ENCODE measurements around the gene MEX3D. TPM values are rescaled to one million over a fixed set of nuclear protein-coding genes. Genes with fewer than 3 reads are reported as not detected.
"Not testable (repeated sequence)": the region's sequence is repeated elsewhere in the genome, so short reads cannot be mapped to it uniquely, and the experiment has no call there.

MEX3D gene
- polyA plus RNA-seq, 4 donors, result 4.1 to 14.8 (median 8.7) TPM

DNA sequence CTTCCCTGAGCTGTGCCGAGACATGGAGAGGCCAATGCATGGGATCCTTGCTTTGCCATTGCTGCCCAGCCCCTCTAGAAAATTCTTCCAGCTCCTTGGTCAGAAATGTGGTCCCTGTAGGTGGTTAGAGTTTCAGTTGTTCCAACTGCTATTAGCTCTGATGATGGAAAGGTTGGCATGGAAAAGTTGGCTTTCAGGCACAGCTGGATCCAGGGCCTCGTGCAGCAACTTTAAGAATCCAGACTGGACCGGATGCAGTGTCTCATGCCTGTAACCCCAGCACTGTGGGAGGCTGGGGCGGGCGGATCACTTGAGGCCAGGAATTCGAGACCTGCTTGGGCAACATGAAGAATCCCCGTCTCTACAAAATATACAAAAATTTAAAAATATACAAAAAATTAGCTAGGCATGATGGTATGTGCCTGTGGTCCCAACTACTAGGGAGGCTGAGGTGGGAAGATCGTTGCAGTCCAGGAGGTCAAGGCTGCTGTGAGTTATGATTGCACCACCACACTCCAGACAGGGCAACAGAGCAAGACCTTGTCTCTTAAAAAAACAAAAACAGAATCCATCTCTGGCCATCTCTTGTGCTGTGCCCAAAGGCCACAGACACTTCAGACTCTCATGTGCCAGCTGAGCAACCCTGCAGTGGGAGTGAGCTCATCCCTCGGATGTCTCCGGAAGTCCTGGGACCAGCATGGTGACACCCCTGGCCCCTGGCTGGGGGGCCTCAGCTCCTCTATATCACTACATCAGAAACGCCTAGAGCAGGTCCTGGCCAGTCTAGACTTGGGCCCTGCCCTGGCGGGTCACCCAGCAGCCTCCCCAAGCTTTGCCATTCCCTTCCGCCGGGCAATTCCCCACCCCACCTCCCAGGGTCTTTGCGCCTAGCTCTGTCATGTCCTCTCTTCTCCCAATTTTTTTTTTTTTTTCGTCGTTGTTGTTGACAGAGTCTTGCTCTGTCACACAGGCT is 16.8 kb downstream of the MEX3D start:
- DNase-seq (no peak), FAIRE-seq (no peak)
- Histone ChIP-seq H3K4me1 (ENCODE audit: control insufficient read depth in 3 of 3, insufficient read depth in 2 of 3, low read depth in 1 of 3, low read length in 2 of 3) (no peaks in the 10 kb centered on the region), H3K27me3 (ENCODE audit: control insufficient read depth in 3 of 3, insufficient read depth in 3 of 3, low read length in 3 of 3) (peaks cover 0 to 3% (median 0%) of the 10 kb centered on the region in 3 donors), H3K27ac (ENCODE audit: low read depth in 1 of 3, low read length in 2 of 3) (no peak overlapping the region), H3K36me3 (ENCODE audit: control insufficient read depth in 3 of 3, insufficient read depth in 2 of 3, low read depth in 1 of 3, low read length in 3 of 3) (peaks cover 0 to 10% (median 1%) of the 10 kb centered on the region in 3 donors), H3K4me3 (ENCODE audit: low read depth in 1 of 3, low read length in 3 of 3) (no peak overlapping the region), H3K9me3 (ENCODE audit: control insufficient read depth in 2 of 2, insufficient read depth in 1 of 2, low read depth in 1 of 2, low read length in 1 of 2) (no peaks in the 10 kb centered on the region)
- 81% methylated on average over 17 of the region's 17 CpGs for WGBS, 3 donors

- WGBS, 3 donors, result 78 to 86% (median 81%) methylated on average over 4 of the region's 4 CpGs
- FAIRE-seq (no peak), DNase-seq (no peak)
- Histone ChIP-seq H3K27ac (ENCODE audit: low read depth in 1 of 3, low read length in 2 of 3) (no peak overlapping the region), H3K4me1 (ENCODE audit: control insufficient read depth in 3 of 3, insufficient read depth in 2 of 3, low read depth in 1 of 3, low read length in 2 of 3) (no peaks in the 10 kb centered on the region), H3K36me3 (ENCODE audit: control insufficient read depth in 3 of 3, insufficient read depth in 2 of 3, low read depth in 1 of 3, low read length in 3 of 3) (peaks cover 0 to 5% (median 0%) of the 10 kb centered on the region in 3 donors), H3K27me3 (ENCODE audit: control insufficient read depth in 3 of 3, insufficient read depth in 3 of 3, low read length in 3 of 3) (peaks cover 0 to 17% (median 4%) of the 10 kb centered on the region in 3 donors), H3K9me3 (ENCODE audit: control insufficient read depth in 2 of 2, insufficient read depth in 1 of 2, low read depth in 1 of 2, low read length in 1 of 2) (no peaks in the 10 kb centered on the region), H3K4me3 (ENCODE audit: low read depth in 1 of 3, low read length in 3 of 3) (no peak overlapping the region)
Observed at GRCh38 chr19:1549332-1549945, 18.7 kb downstream of the MEX3D start.

GRCh38 chr19:1540365-1540925 is 27.7 kb downstream of the MEX3D start:
- Histone ChIP-seq H3K27ac (ENCODE audit: low read depth in 1 of 3, low read length in 2 of 3) (no peak overlapping the region), H3K27me3 (ENCODE audit: control insufficient read depth in 3 of 3, insufficient read depth in 3 of 3, low read length in 3 of 3) (peaks cover 0 to 28% (median 8%) of the 10 kb centered on the region in 3 donors), H3K4me3 (ENCODE audit: low read depth in 1 of 3, low read length in 3 of 3) (no peak overlapping the region), H3K9me3 (ENCODE audit: control insufficient read depth in 2 of 2, insufficient read depth in 1 of 2, low read depth in 1 of 2, low read length in 1 of 2) (peaks cover 0 to 3% of the 10 kb centered on the region in 2 donors), H3K36me3 (ENCODE audit: control insufficient read depth in 3 of 3, insufficient read depth in 2 of 3, low read depth in 1 of 3, low read length in 3 of 3) (no peaks in the 10 kb centered on the region), H3K4me1 (ENCODE audit: control insufficient read depth in 3 of 3, insufficient read depth in 2 of 3, low read depth in 1 of 3, low read length in 2 of 3) (no peaks in the 10 kb centered on the region)
- no peak for DNase-seq
- 30 to 47% (median 42%) methylated on average over 17 of the region's 17 CpGs for WGBS, 3 donors
- no peak for FAIRE-seq

DNA sequence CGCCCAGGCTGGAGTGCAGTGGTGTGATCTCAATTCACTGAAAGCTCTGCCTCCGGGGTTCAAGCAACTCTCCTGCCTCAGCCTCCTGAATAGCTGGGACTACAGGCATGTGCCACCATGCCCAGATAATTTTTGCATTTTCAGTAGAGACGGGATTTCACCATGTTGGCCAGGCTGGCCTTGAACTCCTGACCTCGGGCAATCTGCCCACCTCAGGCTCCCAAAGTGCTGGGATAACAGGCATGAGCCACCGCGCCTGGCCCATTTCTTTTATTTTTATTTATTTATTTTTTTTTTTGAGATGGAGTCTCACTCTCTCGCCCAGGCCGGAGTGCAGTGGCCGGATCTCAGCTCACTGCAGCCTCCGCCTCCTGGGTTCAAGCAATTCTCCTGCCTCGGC is 28.4 kb downstream of the MEX3D start:
- not testable (repeated sequence) for FAIRE-seq; H3K4me3 ChIP-seq (ENCODE audit: low read depth in 1 of 3, low read length in 3 of 3); H3K9me3 ChIP-seq (ENCODE audit: control insufficient read depth in 2 of 2, insufficient read depth in 1 of 2, low read depth in 1 of 2, low read length in 1 of 2); H3K27ac ChIP-seq (ENCODE audit: low read depth in 1 of 3, low read length in 2 of 3); H3K36me3 ChIP-seq (ENCODE audit: control insufficient read depth in 3 of 3, insufficient read depth in 2 of 3, low read depth in 1 of 3, low read length in 3 of 3); H3K4me1 ChIP-seq (ENCODE audit: control insufficient read depth in 3 of 3, insufficient read depth in 2 of 3, low read depth in 1 of 3, low read length in 2 of 3); DNase-seq
- 73 to 89% (median 80%) methylated on average over 11 of the region's 11 CpGs for WGBS, 3 donors
- H3K27me3 ChIP-seq (ENCODE audit: control insufficient read depth in 3 of 3, insufficient read depth in 3 of 3, low read length in 3 of 3), result peaks cover 0 to 24% (median 7%) of the 10 kb centered on the region in 3 donors

- peaks cover 0 to 3% of the 10 kb centered on the region in 2 donors for H3K9me3 ChIP-seq (ENCODE audit: control insufficient read depth in 2 of 2, insufficient read depth in 1 of 2, low read depth in 1 of 2, low read length in 1 of 2)
- DNase-seq (no peak), FAIRE-seq (no peak)
- H3K4me3 ChIP-seq (ENCODE audit: low read depth in 1 of 3, low read length in 3 of 3), result no peak overlapping the region
- H3K27me3 ChIP-seq (ENCODE audit: control insufficient read depth in 3 of 3, insufficient read depth in 3 of 3, low read length in 3 of 3), result peaks cover 0 to 23% (median 5%) of the 10 kb centered on the region in 3 donors
- no peaks in the 10 kb centered on the region for H3K36me3 ChIP-seq (ENCODE audit: control insufficient read depth in 3 of 3, insufficient read depth in 2 of 3, low read depth in 1 of 3, low read length in 3 of 3)
- H3K4me1 ChIP-seq (ENCODE audit: control insufficient read depth in 3 of 3, insufficient read depth in 2 of 3, low read depth in 1 of 3, low read length in 2 of 3), result no peaks in the 10 kb centered on the region
- H3K27ac ChIP-seq (ENCODE audit: low read depth in 1 of 3, low read length in 2 of 3), result no peak overlapping the region
- WGBS, 3 donors, result 10 to 32% (median 19%) methylated on average over 13 to 15 of the region's 15 CpGs
Observed at GRCh38 chr19:1538978-1539377, 29.1 kb downstream of the MEX3D start.

- H3K4me1 ChIP-seq (ENCODE audit: control insufficient read depth in 3 of 3, insufficient read depth in 2 of 3, low read depth in 1 of 3, low read length in 2 of 3); FAIRE-seq: not testable (repeated sequence)
- 90 to 98% (median 93%) methylated on average over 7 of the region's 7 CpGs for WGBS, 3 donors
Observed at GRCh38 chr19:1535699-1536098, 32.4 kb downstream of the MEX3D start.

DNA sequence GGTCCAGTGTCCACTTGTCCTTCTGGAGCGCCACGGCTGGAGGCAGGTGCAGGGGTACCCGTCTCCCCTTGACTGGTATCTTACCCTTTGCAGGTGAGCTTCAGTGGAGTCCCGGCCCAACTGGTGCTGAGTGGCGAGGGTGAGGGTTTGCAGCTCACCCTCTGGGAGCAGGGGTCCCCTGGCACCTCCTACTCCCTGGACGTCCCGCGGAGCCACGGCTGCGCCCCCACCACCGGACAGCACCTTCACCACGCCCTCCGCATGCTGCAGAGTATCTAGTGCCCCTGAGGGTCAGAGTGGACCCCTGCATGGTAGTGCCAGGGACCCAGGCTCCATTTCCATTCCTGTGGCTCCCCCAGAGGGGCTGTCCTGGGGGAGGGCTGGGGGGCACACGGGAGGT is 33.2 kb downstream of the MEX3D start:
- no peak overlapping the region for H3K27ac ChIP-seq (ENCODE audit: low read depth in 1 of 3, low read length in 2 of 3)
- H3K27me3 ChIP-seq (ENCODE audit: control insufficient read depth in 3 of 3, insufficient read depth in 3 of 3, low read length in 3 of 3), result peaks cover 0 to 6% (median 4%) of the 10 kb centered on the region in 3 donors
- no peak for FAIRE-seq
- no peaks in the 10 kb centered on the region for H3K9me3 ChIP-seq (ENCODE audit: control insufficient read depth in 2 of 2, insufficient read depth in 1 of 2, low read depth in 1 of 2, low read length in 1 of 2)
- no peak overlapping the region for H3K4me3 ChIP-seq (ENCODE audit: low read depth in 1 of 3, low read length in 3 of 3)
- H3K4me1 ChIP-seq (ENCODE audit: control insufficient read depth in 3 of 3, insufficient read depth in 2 of 3, low read depth in 1 of 3, low read length in 2 of 3), result no peaks in the 10 kb centered on the region
- 76 to 84% (median 84%) methylated on average over 13 to 14 of the region's 14 CpGs for WGBS, 3 donors
- no peak for DNase-seq
- no peaks in the 10 kb centered on the region for H3K36me3 ChIP-seq (ENCODE audit: control insufficient read depth in 3 of 3, insufficient read depth in 2 of 3, low read depth in 1 of 3, low read length in 3 of 3)

More at GRCh38 chr19:1535699-1536098, 32.4 kb downstream of the MEX3D start:
- H3K27me3 ChIP-seq (ENCODE audit: control insufficient read depth in 3 of 3, insufficient read depth in 3 of 3, low read length in 3 of 3), result peaks cover 0 to 13% (median 4%) of the 10 kb centered on the region in 3 donors
- not testable (repeated sequence) for DNase-seq; H3K4me3 ChIP-seq (ENCODE audit: low read depth in 1 of 3, low read length in 3 of 3); H3K27ac ChIP-seq (ENCODE audit: low read depth in 1 of 3, low read length in 2 of 3); H3K9me3 ChIP-seq (ENCODE audit: control insufficient read depth in 2 of 2, insufficient read depth in 1 of 2, low read depth in 1 of 2, low read length in 1 of 2); H3K36me3 ChIP-seq (ENCODE audit: control insufficient read depth in 3 of 3, insufficient read depth in 2 of 3, low read depth in 1 of 3, low read length in 3 of 3)

- H3K4me1 ChIP-seq (ENCODE audit: control insufficient read depth in 3 of 3, insufficient read depth in 2 of 3, low read depth in 1 of 3, low read length in 2 of 3), result no peaks in the 10 kb centered on the region
- peaks cover 0 to 7% (median 3%) of the 10 kb centered on the region in 3 donors for H3K27me3 ChIP-seq (ENCODE audit: control insufficient read depth in 3 of 3, insufficient read depth in 3 of 3, low read length in 3 of 3)
- no peak for FAIRE-seq
- no peaks in the 10 kb centered on the region for H3K36me3 ChIP-seq (ENCODE audit: control insufficient read depth in 3 of 3, insufficient read depth in 2 of 3, low read depth in 1 of 3, low read length in 3 of 3)
- DNase-seq, result no peak
- no peak overlapping the region for H3K27ac ChIP-seq (ENCODE audit: low read depth in 1 of 3, low read length in 2 of 3)
- no peaks in the 10 kb centered on the region for H3K9me3 ChIP-seq (ENCODE audit: control insufficient read depth in 2 of 2, insufficient read depth in 1 of 2, low read depth in 1 of 2, low read length in 1 of 2)
- whole genome bisulfite sequencing, 3 donors, result 46 to 65% (median 55%) methylated on average over 21 to 23 of the region's 23 CpGs
- no peak overlapping the region for H3K4me3 ChIP-seq (ENCODE audit: low read depth in 1 of 3, low read length in 3 of 3)
Observed at GRCh38 chr19:1533510-1534150, 34.5 kb downstream of the MEX3D start.
